Right lobe of liver (tissue), 6 donors: ENCODE results near the gene BMP2K. TPM values are rescaled to one million over a fixed set of nuclear protein-coding genes. Genes with fewer than 3 reads are reported as not detected.

ENCODE experiments used
- ATAC-seq, 4 donors: fragments of 200-7000 bp; cut with Tn5 transposase; one replicate each; pipeline ENCODE4 v1.9.1; 2020; ENCODE audit warnings: mild to moderate bottlenecking in 4 of 4, moderate library complexity in 4 of 4
- DNase-seq, 3 donors: peaks; one replicate each; pipeline ENCODE4 v3.0.0-alpha.2; 2020
- H3K27ac ChIP-seq, 3 donors: fragments of 200-600 bp; one replicate each; pipeline ENCODE4 v1.8.0; 2022
- H3K27me3 ChIP-seq, 2 donors: fragments of 200-600 bp; one replicate each; pipeline ENCODE4 v1.8.0; 2022
- H3K36me3 ChIP-seq, 4 donors: fragments of 200-600 bp; sonication (generic) in 1 of 4; one replicate each; pipeline versions ENCODE4 v1.5.1 to v1.8.0; 2017 to 2022; ENCODE audit warnings: control low read depth in 1 of 4
- H3K4me1 ChIP-seq, 4 donors: fragments of 200-600 bp; sonication (generic) in 1 of 4; one replicate each; pipeline versions ENCODE4 v1.5.1 to v1.8.0; 2017 to 2022; ENCODE audit warnings: control low read depth in 1 of 4
- H3K4me3 ChIP-seq, 3 donors: fragments of 200-600 bp; one replicate each; pipeline ENCODE4 v1.8.0; 2022
- H3K9me3 ChIP-seq, 4 donors: fragments of 200-600 bp; sonication (generic) in 1 of 4; one replicate each; pipeline versions ENCODE4 v1.5.1 to v1.8.0; 2017 to 2022; ENCODE audit warnings: control low read depth in 1 of 4
- POLR2A ChIP-seq: fragments of 450-650 bp; IDR thresholded peaks from one replicate; pipeline ENCODE4 v1.6.1; 2017; ENCODE audit warnings: antibody characterized with exemption, mild to moderate bottlenecking
- WGBS: methylation state at CpG from one replicate; pipeline ENCODE4 v1.1.6; 2018; ENCODE audit warnings: low coverage, low lambda C conversion rate; ENCODE audit not compliant: insufficient coverage; ENCODE audit errors: missing lambda C conversion rate; 5-methylcytosine and 5-hydroxymethylcytosine counted together
- intact Hi-C, 2 donors: fragments of 100-400 bp; cut with DNase I; formaldehyde crosslinking; loops; one replicate each; pipeline versions ENCODE4 v1.11.2 to v1.14.1; 2022
- total RNA-seq, 6 experiments: library from RNA; depleted of rRNA in 2 of 6; stranded (reverse); fragments of >200 nt in 2 of 6; fragmentation: NEBNext Ultra II Directional in 3 of 6; extraction: Animal tissue kit (Norgen Biotek cat#: 25700) in 3 of 6; gene quantifications; one replicate each; pipeline versions ENCODE4 v1.1.0 to v1.2.4, GENCODE V29; 2016 to 2023
- TF ChIP-seq, protein P1 (sequence below), 4 donors: fragments of 200-600 bp in 3 of 4; fragments of 450-650 bp in 1 of 4; IDR thresholded peaks; one replicate each; pipeline versions ENCODE4 v1.5.1 to v1.8.0; 2016 to 2022; ENCODE audit warnings: antibody characterized with exemption in 4 of 4, mild to moderate bottlenecking in 2 of 4
- donor health status: DM: no; HTN: yes; CAD: no.
- donor health status: DM: no; HTN: no; CAD: no.
- donor health status: DM: no; HTN: no; CAD: no.
- donor health status: DM: no; HTN: yes; CAD: no.
- donor health status: DM: no; HTN: yes; CAD: no.

The BMP2K gene
- total RNA-seq, 6 experiments from 2014 or later = 13.1 to 23.3 (median 18.2) TPM

DNA sequence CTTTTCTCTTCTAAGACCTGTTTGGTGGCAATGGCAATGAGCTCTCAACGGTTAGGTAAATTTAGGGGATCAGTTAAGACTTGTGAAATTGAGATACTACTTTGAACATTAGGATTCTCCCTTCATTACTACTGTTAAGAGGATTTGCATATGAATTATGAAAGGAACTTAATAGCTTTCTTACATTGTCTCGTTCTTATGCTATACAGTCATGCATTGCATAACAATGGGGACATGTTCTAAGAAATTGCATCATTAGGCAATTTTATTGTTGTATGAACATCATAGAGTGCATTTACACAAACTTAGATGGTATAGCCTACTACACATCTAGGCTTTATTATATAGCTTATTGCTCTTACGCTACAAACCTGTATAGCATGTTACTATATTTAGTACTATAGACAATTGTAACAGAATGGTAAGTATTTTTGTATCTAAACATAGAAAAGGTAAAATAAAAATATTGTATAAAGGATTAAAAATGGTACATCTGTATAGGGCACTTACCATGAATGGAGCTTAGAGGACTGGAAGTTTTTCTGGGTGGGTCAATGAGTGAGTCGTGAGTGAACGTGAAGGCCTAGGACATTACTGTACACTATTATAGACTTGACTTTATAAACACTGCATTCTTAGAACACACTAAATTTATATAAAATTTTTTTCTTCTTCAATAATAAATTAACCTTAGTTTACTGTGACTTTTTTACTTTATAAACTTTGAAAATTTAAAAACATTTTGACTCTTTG is 100.6 kb downstream of the BMP2K start:
- 86% methylated on average over 5 of the region's 5 CpGs for WGBS
- no peaks in the 10 kb centered on the region for H3K4me1 ChIP-seq
- ATAC-seq (no peak), DNase-seq (no peak)
- peaks cover 0 to 26% (median 11%) of the 10 kb centered on the region in 4 donors for H3K36me3 ChIP-seq
- H3K27ac ChIP-seq = no peak overlapping the region
- H3K4me3 ChIP-seq = no peak overlapping the region
- TF ChIP-seq, protein P1, sequence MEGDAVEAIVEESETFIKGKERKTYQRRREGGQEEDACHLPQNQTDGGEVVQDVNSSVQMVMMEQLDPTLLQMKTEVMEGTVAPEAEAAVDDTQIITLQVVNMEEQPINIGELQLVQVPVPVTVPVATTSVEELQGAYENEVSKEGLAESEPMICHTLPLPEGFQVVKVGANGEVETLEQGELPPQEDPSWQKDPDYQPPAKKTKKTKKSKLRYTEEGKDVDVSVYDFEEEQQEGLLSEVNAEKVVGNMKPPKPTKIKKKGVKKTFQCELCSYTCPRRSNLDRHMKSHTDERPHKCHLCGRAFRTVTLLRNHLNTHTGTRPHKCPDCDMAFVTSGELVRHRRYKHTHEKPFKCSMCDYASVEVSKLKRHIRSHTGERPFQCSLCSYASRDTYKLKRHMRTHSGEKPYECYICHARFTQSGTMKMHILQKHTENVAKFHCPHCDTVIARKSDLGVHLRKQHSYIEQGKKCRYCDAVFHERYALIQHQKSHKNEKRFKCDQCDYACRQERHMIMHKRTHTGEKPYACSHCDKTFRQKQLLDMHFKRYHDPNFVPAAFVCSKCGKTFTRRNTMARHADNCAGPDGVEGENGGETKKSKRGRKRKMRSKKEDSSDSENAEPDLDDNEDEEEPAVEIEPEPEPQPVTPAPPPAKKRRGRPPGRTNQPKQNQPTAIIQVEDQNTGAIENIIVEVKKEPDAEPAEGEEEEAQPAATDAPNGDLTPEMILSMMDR (IDR thresholded peaks at IDR 0.05) = no peak
- TF ChIP-seq POLR2A = no peak
- H3K9me3 ChIP-seq = no peaks in the 10 kb centered on the region
- intact Hi-C loops = no loop called here
- H3K27me3 ChIP-seq = no peaks in the 10 kb centered on the region

GRCh38 chr4:78878031-78878430 is 101.9 kb downstream of the BMP2K start:
- H3K4me1 ChIP-seq = no peaks in the 10 kb centered on the region
- no peaks in the 10 kb centered on the region for H3K9me3 ChIP-seq
- no peak overlapping the region for H3K27ac ChIP-seq
- intact Hi-C loops = no loop called here
- no peak for TF ChIP-seq POLR2A
- TF ChIP-seq, protein P1 (IDR thresholded peaks at IDR 0.05) = no peak
- ATAC-seq (no peak), DNase-seq (no peak)
- H3K27me3 ChIP-seq = no peaks in the 10 kb centered on the region
- 100% methylated on average over 1 of the region's 1 CpG for WGBS
- peaks cover 0 to 15% (median 3%) of the 10 kb centered on the region in 4 donors for H3K36me3 ChIP-seq
- H3K4me3 ChIP-seq = no peak overlapping the region

DNA sequence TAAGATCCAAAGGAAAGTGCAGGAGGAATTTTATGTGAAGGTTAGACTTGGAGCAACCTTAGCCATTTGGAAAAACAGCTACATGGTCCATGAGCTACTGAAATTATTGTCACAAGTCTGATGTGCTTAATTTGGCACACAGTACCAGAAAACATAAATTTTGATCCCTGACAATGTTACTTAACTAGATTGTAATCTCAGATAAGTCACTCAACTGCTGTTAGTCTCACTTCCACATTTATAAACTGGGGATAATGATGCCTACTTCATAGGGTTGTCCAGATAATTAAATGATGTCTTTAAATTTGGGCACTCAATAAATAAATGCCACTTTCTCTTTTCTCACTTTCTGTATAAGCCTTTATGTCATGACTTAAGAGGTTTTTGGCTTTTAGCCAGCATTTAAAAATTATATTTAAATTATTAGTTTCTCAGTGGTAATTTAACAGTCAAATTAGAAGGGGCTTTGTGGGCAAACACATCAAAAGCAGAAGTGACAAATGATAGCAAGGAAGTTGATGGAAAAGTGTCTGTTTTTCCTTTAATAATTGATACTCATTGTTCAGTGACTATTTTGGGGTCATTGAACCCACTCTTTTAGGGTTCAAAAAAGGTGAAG is 104.8 kb downstream of the BMP2K start:
- intact Hi-C loops = no loop called here
- no peak for TF ChIP-seq POLR2A
- TF ChIP-seq, protein P1 (IDR thresholded peaks at IDR 0.05) = no peak
- no peak for ATAC-seq

GRCh38 chr4:78885598-78885997 is 109.4 kb downstream of the BMP2K start:
- H3K4me1 ChIP-seq = no peaks in the 10 kb centered on the region
- H3K4me3 ChIP-seq = no peak overlapping the region
- no peaks in the 10 kb centered on the region for H3K9me3 ChIP-seq
- H3K27ac ChIP-seq = no peak overlapping the region
- no peaks in the 10 kb centered on the region for H3K27me3 ChIP-seq
- DNase-seq (no peak), ATAC-seq (no peak)
- TF ChIP-seq POLR2A = no peak
- TF ChIP-seq, protein P1 (IDR thresholded peaks at IDR 0.05) = no peak
- no peaks in the 10 kb centered on the region for H3K36me3 ChIP-seq
- intact Hi-C loops = no loop called here

More for the DNA sequence above, 104.8 kb downstream of the BMP2K start:
- peaks cover 0 to 5% (median under 1%) of the 10 kb centered on the region in 4 donors for H3K36me3 ChIP-seq
- no peaks in the 10 kb centered on the region for H3K27me3 ChIP-seq
- no peaks in the 10 kb centered on the region for H3K4me1 ChIP-seq
- no peak overlapping the region for H3K4me3 ChIP-seq
- no peaks in the 10 kb centered on the region for H3K9me3 ChIP-seq
- H3K27ac ChIP-seq = no peak overlapping the region
- no peak for DNase-seq
